ENCODE data around the gene SGTA.

- TF ChIP-seq CTCF (IDR thresholded peaks at IDR 0.05; ENCODE audit: low read length) (no peak), EZH2 (optimal IDR thresholded peaks at IDR 0.05; ENCODE audit: low read depth, low read length) (no peak), EZH2phosphoT487 (IDR thresholded peaks at IDR 0.05; ENCODE audit: low read length) (no peak)
Measured at GRCh38 chr19:2787115-2787514, 4.0 kb upstream of the SGTA start.
